Karpas-422 (cell line): ENCODE measurements around the gene POLD2. TPM values are rescaled to one million over a fixed set of nuclear protein-coding genes. Genes with fewer than 3 reads are reported as not detected.

Experiments used
- DNase-seq: peaks from one replicate; pipeline ENCODE4 v3.0.0-alpha.2; 2015
- H2AFZ ChIP-seq: fragments of 200-600 bp; sonication (generic); 2 replicates; pipeline ENCODE4 v1.6.1; 2014; ENCODE audit warnings: antibody characterized with exemption, low read length, mixed read lengths
- H3K27ac ChIP-seq: fragments of 200-600 bp; sonication (generic); 2 replicates; pipeline ENCODE4 v1.5.1; 2014; ENCODE audit warnings: mild to moderate bottlenecking, low read length, moderate library complexity
- H3K27me3 ChIP-seq: fragments of 200-600 bp; sonication (generic); 2 replicates; pipeline ENCODE4 v1.6.1; 2014; ENCODE audit warnings: low read length, mixed read lengths
- H3K36me3 ChIP-seq: fragments of 200-600 bp; sonication (generic); 2 replicates; pipeline ENCODE4 v1.6.1; 2014; ENCODE audit warnings: low read length, mixed read lengths; ENCODE audit not compliant: insufficient read depth
- H3K4me1 ChIP-seq: fragments of 200-600 bp; sonication (generic); 2 replicates; pipeline ENCODE4 v1.6.1; 2014; ENCODE audit warnings: mild to moderate bottlenecking, low read length, mixed read lengths
- H3K4me2 ChIP-seq: fragments of 200-600 bp; sonication (generic); 2 replicates; pipeline ENCODE4 v1.6.1; 2014; ENCODE audit warnings: low read length, low read depth, mild to moderate bottlenecking; ENCODE audit not compliant: poor library complexity, severe bottlenecking
- H3K4me3 ChIP-seq: fragments of 200-600 bp; sonication (generic); 2 replicates; pipeline ENCODE4 v1.5.1; 2014; ENCODE audit warnings: mild to moderate bottlenecking, antibody characterized with exemption, low read length, mixed read lengths
- H3K79me2 ChIP-seq: fragments of 200-600 bp; sonication (generic); 2 replicates; pipeline ENCODE4 v1.6.1; 2014; ENCODE audit warnings: mild to moderate bottlenecking, low read length, mixed read lengths
- H3K9ac ChIP-seq: fragments of 200-600 bp; sonication (generic); 2 replicates; pipeline ENCODE4 v1.6.0; 2014; ENCODE audit warnings: low read length
- H3K9me2 ChIP-seq: fragments of 200-600 bp; sonication (generic), shearing (Covaris generic); replicated peaks from 2 replicates; pipeline ENCODE4 v1.6.0; 2014; ENCODE audit warnings: mild to moderate bottlenecking, low read length, moderate library complexity; ENCODE audit not compliant: insufficient read depth
- H3K9me3 ChIP-seq: fragments of 300-700, 200-600 bp; sonication (generic); 2 replicates; pipeline ENCODE4 v1.6.1; 2014; ENCODE audit warnings: low read length, mixed read lengths
- H4K20me1 ChIP-seq: fragments of 200-600 bp; sonication (generic); 2 replicates; pipeline ENCODE4 v1.6.1; 2014; ENCODE audit warnings: mild to moderate bottlenecking, antibody characterized with exemption, low read length, low read depth; ENCODE audit not compliant: insufficient read depth
- total RNA-seq: library from RNA; depleted of rRNA; stranded (reverse); fragments of >200 nt; shearing (Covaris generic); gene quantifications from 2 replicates; pipeline ENCODE4 v1.2.3, GENCODE V29; 2014; ENCODE audit warnings: low replicate concordance

POLD2 gene
- total RNA-seq, 1 experiment from 2014 or later = 165 TPM

- H3K4me1 ChIP-seq = no peaks in the 10 kb centered on the region
Observed at GRCh38 chr7:44154703-44155102, 31.4 kb upstream of the POLD2 start.

GRCh38 chr7:44153948-44154335 is 30.6 kb upstream of the POLD2 start:
- H3K79me2 ChIP-seq = no peaks in the 10 kb centered on the region
- no peak for DNase-seq
- no peak overlapping the region for H3K4me2 ChIP-seq
- no peaks in the 10 kb centered on the region for H3K27me3 ChIP-seq
- H2AFZ ChIP-seq = no peak overlapping the region
- H3K27ac ChIP-seq = no peak overlapping the region
- no peak overlapping the region for H3K9ac ChIP-seq
- no peaks in the 10 kb centered on the region for H3K4me1 ChIP-seq
- no peak overlapping the region for H3K4me3 ChIP-seq
- H4K20me1 ChIP-seq = no peaks in the 10 kb centered on the region
- no peaks in the 10 kb centered on the region for H3K36me3 ChIP-seq
- H3K9me2 ChIP-seq = no peaks in the 10 kb centered on the region
- no peaks in the 10 kb centered on the region for H3K9me3 ChIP-seq

More at GRCh38 chr7:44154703-44155102, 31.4 kb upstream of the POLD2 start:
- H4K20me1 ChIP-seq = no peaks in the 10 kb centered on the region
- no peak overlapping the region for H2AFZ ChIP-seq
- H3K27me3 ChIP-seq = no peaks in the 10 kb centered on the region
- no peaks in the 10 kb centered on the region for H3K9me3 ChIP-seq
- H3K79me2 ChIP-seq = no peaks in the 10 kb centered on the region
- no peak overlapping the region for H3K4me2 ChIP-seq
- no peaks in the 10 kb centered on the region for H3K36me3 ChIP-seq
- no peak overlapping the region for H3K4me3 ChIP-seq
- no peak overlapping the region for H3K27ac ChIP-seq
- no peaks in the 10 kb centered on the region for H3K9me2 ChIP-seq
- no peak for DNase-seq
- no peak overlapping the region for H3K9ac ChIP-seq

- H3K36me3 ChIP-seq = no peaks in the 10 kb centered on the region
- H4K20me1 ChIP-seq = no peaks in the 10 kb centered on the region
- H3K9me2 ChIP-seq = no peaks in the 10 kb centered on the region
- no peak overlapping the region for H3K4me2 ChIP-seq
- DNase-seq = no peak
- H3K4me3 ChIP-seq = no peak overlapping the region
- H3K27ac ChIP-seq = no peak overlapping the region
- no peak overlapping the region for H3K9ac ChIP-seq
- no peak overlapping the region for H2AFZ ChIP-seq
- no peaks in the 10 kb centered on the region for H3K27me3 ChIP-seq
- no peaks in the 10 kb centered on the region for H3K9me3 ChIP-seq
- no peaks in the 10 kb centered on the region for H3K4me1 ChIP-seq
- no peaks in the 10 kb centered on the region for H3K79me2 ChIP-seq
Observed at GRCh38 chr7:44152971-44153947, 29.9 kb upstream of the POLD2 start.

DNA sequence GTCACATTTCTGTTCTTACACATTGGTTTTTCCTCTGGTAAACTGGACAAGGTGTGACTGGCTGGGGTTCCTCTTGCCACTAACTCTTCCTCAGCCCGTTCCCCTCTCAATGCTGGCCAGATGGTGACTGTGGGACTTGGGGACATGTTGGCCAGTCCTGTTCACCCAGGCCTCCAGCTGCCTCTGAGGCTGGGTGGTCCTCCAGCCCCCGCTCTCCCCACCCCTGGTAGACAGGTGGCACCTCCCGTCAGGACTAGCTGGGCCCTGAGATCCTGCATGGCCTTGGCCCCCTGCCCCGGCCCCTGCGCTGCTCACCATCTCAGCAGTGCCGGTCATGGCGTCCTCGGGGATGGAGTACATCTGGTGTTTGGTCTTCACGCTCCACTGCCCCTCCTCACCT is 28.6 kb upstream of the POLD2 start:
- H2AFZ ChIP-seq = no peak overlapping the region
- H3K36me3 ChIP-seq = no peaks in the 10 kb centered on the region
- H3K9me3 ChIP-seq = no peaks in the 10 kb centered on the region

GRCh38 chr7:44150966-44151941 is 27.9 kb upstream of the POLD2 start:
- H3K4me1 ChIP-seq = no peaks in the 10 kb centered on the region
- no peaks in the 10 kb centered on the region for H3K79me2 ChIP-seq
- no peaks in the 10 kb centered on the region for H3K36me3 ChIP-seq
- no peak overlapping the region for H2AFZ ChIP-seq
- no peak overlapping the region for H3K4me2 ChIP-seq
- H3K27ac ChIP-seq = no peak overlapping the region
- no peaks in the 10 kb centered on the region for H4K20me1 ChIP-seq
- H3K9me3 ChIP-seq = no peaks in the 10 kb centered on the region
- DNase-seq = no peak
- no peaks in the 10 kb centered on the region for H3K27me3 ChIP-seq
- H3K9me2 ChIP-seq = no peaks in the 10 kb centered on the region
- no peak overlapping the region for H3K9ac ChIP-seq
- H3K4me3 ChIP-seq = no peak overlapping the region

More for the DNA sequence above, 28.6 kb upstream of the POLD2 start:
- Histone ChIP-seq H3K4me3 (no peak overlapping the region), H3K4me2 (no peak overlapping the region), H3K27ac (no peak overlapping the region), H3K9ac (no peak overlapping the region), H4K20me1 (no peaks in the 10 kb centered on the region), H3K79me2 (no peaks in the 10 kb centered on the region), H3K4me1 (no peaks in the 10 kb centered on the region), H3K27me3 (no peaks in the 10 kb centered on the region), H3K9me2 (no peaks in the 10 kb centered on the region)
- no peak for DNase-seq

DNA sequence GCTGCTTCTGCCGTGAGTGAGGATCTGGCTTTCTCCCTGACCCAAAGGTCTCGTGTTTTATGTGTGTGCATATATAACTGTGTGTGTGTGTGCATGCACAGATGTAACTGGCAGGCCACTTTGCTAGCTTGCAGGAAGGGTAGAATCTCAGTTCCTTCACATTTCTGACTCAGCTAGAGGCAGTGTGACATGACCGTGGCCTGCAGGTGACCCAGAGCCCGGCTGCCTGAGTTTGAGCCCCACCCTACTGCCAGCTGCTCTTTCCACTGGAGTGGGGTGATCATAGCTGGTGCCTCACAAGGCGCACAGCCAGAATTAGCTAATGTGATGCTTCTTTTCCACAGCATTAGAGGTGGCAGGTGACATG is 27.1 kb upstream of the POLD2 start:
- no peaks in the 10 kb centered on the region for H3K4me1 ChIP-seq
- no peak for DNase-seq
- no peaks in the 10 kb centered on the region for H3K9me2 ChIP-seq
- H3K4me2 ChIP-seq = no peak overlapping the region
- H3K4me3 ChIP-seq = no peak overlapping the region
- no peaks in the 10 kb centered on the region for H3K79me2 ChIP-seq
- H3K36me3 ChIP-seq = no peaks in the 10 kb centered on the region
- H2AFZ ChIP-seq = no peak overlapping the region
- no peak overlapping the region for H3K9ac ChIP-seq
- no peaks in the 10 kb centered on the region for H3K9me3 ChIP-seq
- H3K27ac ChIP-seq = no peak overlapping the region
- H4K20me1 ChIP-seq = no peaks in the 10 kb centered on the region
- no peaks in the 10 kb centered on the region for H3K27me3 ChIP-seq

DNA sequence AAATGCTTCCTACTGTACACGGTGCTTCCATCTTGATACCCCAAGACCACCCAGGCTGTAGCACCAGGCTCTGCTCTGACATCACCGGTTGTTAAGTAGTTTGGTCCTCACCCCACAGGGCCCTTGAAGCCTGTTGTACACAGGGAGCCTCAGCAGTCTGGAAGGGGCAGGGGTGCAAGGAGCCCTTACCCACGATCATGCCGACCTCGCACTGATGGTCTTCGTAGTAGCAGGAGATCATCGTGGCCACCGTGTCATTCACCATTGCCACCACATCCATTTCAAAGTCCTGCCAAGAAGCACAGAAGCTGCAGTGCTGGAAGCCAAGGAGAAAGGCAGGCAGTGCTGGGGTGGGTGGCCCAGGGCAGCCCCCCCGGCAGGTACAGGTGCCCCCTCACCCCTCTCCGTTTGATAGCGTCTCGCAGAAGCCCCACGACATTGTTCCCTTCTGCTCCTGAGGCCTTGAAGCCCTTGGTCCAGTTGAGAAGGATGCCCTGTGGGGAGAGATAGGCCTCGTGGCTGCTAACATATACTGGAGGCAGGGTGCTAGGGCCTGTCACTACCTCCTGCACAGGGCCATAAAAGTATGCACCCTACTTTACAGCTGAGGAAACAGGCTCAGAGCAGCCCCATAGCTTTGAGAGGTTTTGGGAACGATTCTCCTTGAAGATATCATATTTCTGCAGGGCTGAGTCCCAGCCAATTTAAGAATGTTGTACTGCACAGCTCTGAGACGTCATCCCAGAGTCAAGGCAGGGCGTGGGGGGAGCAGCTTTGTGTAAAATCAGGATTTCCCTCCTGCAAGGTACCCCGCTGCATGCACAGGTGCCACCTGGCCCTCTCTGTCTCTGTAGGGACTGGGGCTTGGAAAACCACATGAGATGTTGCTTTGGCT is 26.5 kb upstream of the POLD2 start:
- no peaks in the 10 kb centered on the region for H3K9me2 ChIP-seq
- no peak for DNase-seq
- H3K27ac ChIP-seq = no peak overlapping the region
- no peaks in the 10 kb centered on the region for H3K36me3 ChIP-seq
- H3K79me2 ChIP-seq = no peaks in the 10 kb centered on the region
- no peak overlapping the region for H3K4me3 ChIP-seq
- H3K9ac ChIP-seq = no peak overlapping the region
- no peak overlapping the region for H2AFZ ChIP-seq
- H3K4me2 ChIP-seq = no peak overlapping the region
- no peaks in the 10 kb centered on the region for H3K27me3 ChIP-seq
- no peaks in the 10 kb centered on the region for H4K20me1 ChIP-seq
- no peaks in the 10 kb centered on the region for H3K9me3 ChIP-seq
- H3K4me1 ChIP-seq = no peaks in the 10 kb centered on the region
